ENCODE data around the gene TMEM203.

DNA sequence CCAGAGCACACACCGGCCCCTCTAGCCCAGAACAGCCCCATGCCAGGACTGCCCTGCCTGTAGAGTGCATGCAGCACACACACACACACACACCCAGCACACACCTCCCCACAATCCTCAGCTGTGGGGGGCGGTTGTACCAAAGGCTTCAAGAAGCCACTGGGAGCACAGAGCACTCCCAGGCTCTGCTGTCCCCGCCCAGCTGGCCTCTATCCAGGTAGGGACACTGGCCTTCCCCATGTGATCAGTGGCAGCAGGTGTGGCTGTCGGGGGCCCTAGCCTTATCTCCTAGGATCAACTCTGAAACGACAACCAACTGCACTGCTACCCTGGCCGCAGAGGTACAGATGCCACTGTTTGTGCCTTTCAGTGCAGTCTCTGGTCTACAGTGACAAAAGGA, 19.1 kb downstream of the TMEM203 start:
- TF ChIP-seq CTCF (conservative IDR thresholded peaks at IDR 0.05) (no peak), ZFX (IDR thresholded peaks at IDR 0.05) (no peak)
